K562 (cell line): Measurements from ENCODE around the gene PRAC1. TPM values are rescaled to one million over a fixed set of nuclear protein-coding genes. Genes with fewer than 3 reads are reported as not detected.

Source experiments
- ATAC-seq: fragments of 200-7000 bp; cut with Tn5 transposase; 3 replicates; pipeline ENCODE4 v1.9.1; 2020; ENCODE audit warnings: moderate library complexity
- BruUV-seq: library from RNA; stranded (reverse); fragments of 400-500 nt; replicated peaks from 2 replicates; lab custom pipeline; 2021; lab: Mats Ljungman, UMichigan
- CTCF ChIA-PET: fragments of 300-600 bp; formaldehyde crosslinking; extraction: SDS; loops from one replicate; lab custom pipeline; 2021; ENCODE audit warnings: low intra/inter-chr PET ratio; lab: Yijun Ruan, JAX
- POLR2A ChIA-PET: fragments of 300-600, 350-650 bp; sonication (Branson Sonifier 250); formaldehyde crosslinking; extraction: SDS; loops from one replicate; lab custom pipeline; 2021; ENCODE audit warnings: antibody characterized with exemption, inconsistent platforms; lab: Yijun Ruan, JAX
- DNase-seq, 4 experiments: peaks; one replicate each; pipeline versions ENCODE4 v3.0.0 to v3.0.0-alpha.2; 2011 to 2018; ENCODE audit warnings: low spot score in 3 of 4, mixed read lengths in 3 of 4; ENCODE audit errors: extremely low read depth in 1 of 4
- FAIRE-seq: peaks from 2 replicates; lab custom pipeline; 2011; peaks lifted over from hg19 to GRCh38; lab: Jason Lieb, UNC
- H2AFZ ChIP-seq: 2 replicates; pipeline ENCODE4 v1.6.0; 2011; ENCODE audit warnings: low read depth, low read length, control low read depth, inconsistent platforms
- H3K27ac ChIP-seq: fragments of 200-600 bp; 3 replicates; pipeline ENCODE4 v1.8.0; 2011; ENCODE audit warnings: low read depth, mild to moderate bottlenecking, control low read depth, inconsistent platforms, low read length, moderate library complexity, mixed read lengths; ENCODE audit errors: extremely low read depth
- H3K27me3 ChIP-seq, 2 experiments: fragments of 300-600 bp in 1 of 2; 2 replicates in 1 of 2; 3 replicates in 1 of 2; pipeline versions ENCODE4 v1.6.0 to v1.8.0; 2011; ENCODE audit warnings: inconsistent platforms in 2 of 2, low read length in 2 of 2, mild to moderate bottlenecking in 1 of 2, mixed read lengths in 1 of 2, moderate library complexity in 1 of 2; ENCODE audit not compliant: control insufficient read depth in 2 of 2, insufficient read depth in 2 of 2
- H3K36me3 ChIP-seq: fragments of 300-600 bp; 3 replicates; pipeline ENCODE4 v1.8.0; 2011; ENCODE audit warnings: mild to moderate bottlenecking, low read length, inconsistent platforms; ENCODE audit not compliant: control insufficient read depth, insufficient read depth
- H3K4me1 ChIP-seq, 2 experiments: fragments of 200-600 bp in 1 of 2; replicated peaks in 1 of 2; 2 replicates in 1 of 2; 3 replicates in 1 of 2; pipeline versions ENCODE4 v1.5.1 to v1.8.0; 2011; ENCODE audit warnings: inconsistent platforms in 2 of 2, low read length in 2 of 2, mild to moderate bottlenecking in 1 of 2, mixed read lengths in 1 of 2, moderate library complexity in 1 of 2; ENCODE audit not compliant: control insufficient read depth in 2 of 2, insufficient read depth in 2 of 2
- H3K4me2 ChIP-seq: 2 replicates; pipeline ENCODE4 v1.6.1; 2011; ENCODE audit warnings: low read length, control low read depth, inconsistent platforms, mixed read lengths; ENCODE audit not compliant: insufficient read depth
- H3K4me3 ChIP-seq: fragments of 200-600 bp; sonication (generic), shearing (Covaris generic); 2 replicates; pipeline ENCODE4 v1.5.1; 2016; ENCODE audit warnings: control low read depth, inconsistent platforms
- H3K79me2 ChIP-seq: fragments of 200-600 bp; 3 replicates; pipeline ENCODE4 v1.8.0; 2011; ENCODE audit warnings: low read length, inconsistent platforms; ENCODE audit not compliant: control insufficient read depth, insufficient read depth
- H3K9ac ChIP-seq, 2 experiments: 2 replicates each; pipeline versions ENCODE4 v1.6.0 to v1.6.1; 2011; ENCODE audit warnings: low read depth in 2 of 2, low read length in 2 of 2, control low read depth in 1 of 2, inconsistent platforms in 1 of 2, mild to moderate bottlenecking in 1 of 2, mixed read lengths in 1 of 2; ENCODE audit not compliant: insufficient read depth in 1 of 2
- H3K9me1 ChIP-seq: one replicate; pipeline ENCODE4 v1.6.0; 2011; ENCODE audit warnings: inconsistent platforms, mild to moderate bottlenecking, low read length, moderate library complexity; ENCODE audit not compliant: control insufficient read depth, insufficient read depth
- H3K9me3 ChIP-seq: replicated peaks from 2 replicates; pipeline ENCODE4 v1.5.1; 2011; ENCODE audit warnings: low read depth, low read length, inconsistent platforms; ENCODE audit not compliant: control insufficient read depth, insufficient read depth
- H4K20me1 ChIP-seq: replicated peaks from 2 replicates; pipeline ENCODE4 v1.6.1; 2011; ENCODE audit warnings: low read length, inconsistent platforms, mixed read lengths; ENCODE audit not compliant: control insufficient read depth, insufficient read depth
- CBX1 ChIP-seq: sonication (generic); IDR thresholded peaks from 2 replicates; pipeline ENCODE4 v1.6.1; 2016; ENCODE audit warnings: antibody characterized with exemption, low read depth, mild to moderate bottlenecking
- CHD4 ChIP-seq: fragments of 200-600 bp; sonication (generic); IDR thresholded peaks from 3 replicates; pipeline ENCODE4 v1.6.1; 2012; ENCODE audit warnings: low read depth, mild to moderate bottlenecking, mixed read lengths, low read length, inconsistent platforms; ENCODE audit not compliant: insufficient read depth, insufficient replicate concordance, poor library complexity, severe bottlenecking
- RNF2 ChIP-seq: sonication (generic); IDR thresholded peaks from 2 replicates; pipeline ENCODE4 v1.6.1; 2016
- TSC22D4 ChIP-seq: fragments of 450-650 bp; IDR thresholded peaks from 2 replicates; pipeline ENCODE4 v1.6.1; 2016; ENCODE audit warnings: missing genetic modification characterization, missing biosample characterization, control low read depth
- WHSC1 ChIP-seq: IDR thresholded peaks from one replicate; pipeline ENCODE4 v1.6.1; 2012; ENCODE audit warnings: low read length, control low read depth, inconsistent platforms
- WGBS: fragments of 100-300 bp; shearing (Covaris generic); methylation state at CpG from one replicate; pipeline ENCODE4 v1.1.6; 2016; ENCODE audit warnings: low coverage, mixed read lengths; ENCODE audit not compliant: insufficient coverage; ENCODE audit errors: missing lambda C conversion rate; 5-methylcytosine and 5-hydroxymethylcytosine counted together
- in situ Hi-C: fragments of 300-500 bp; cut with MboI; formaldehyde crosslinking; loops from 4 replicates; pipeline ENCODE4 v1.15.0; 2018; ENCODE audit warnings: inconsistent platforms, mixed read lengths
- intact Hi-C: fragments of 100-400 bp; cut with micrococcal nuclease; formaldehyde crosslinking; loops from 2 replicates; pipeline ENCODE4 v1.14.2; 2022
- polyA plus RNA-seq, 8 experiments: library from polyadenylated mRNA; depleted of rRNA in 4 of 8; stranded (reverse) in 5 of 8; unstranded in 3 of 8; fragments of >200 nt; fragmentation: Nextera tagmentation in 2 of 8; fragmentation: Illumina TruSeq in 1 of 8; extraction: Ambion mirVana in 2 of 8; extraction: Trizol in 1 of 8; gene quantifications; 2 replicates each; pipeline versions ENCODE4 v1.2.1 to v1.2.3, GENCODE V29; 2011 to 2014; ENCODE audit warnings: inconsistent platforms in 1 of 8, missing spikeins in 1 of 8
- total RNA-seq, 7 experiments: library from RNA; depleted of rRNA in 6 of 7; stranded (reverse); fragments of >200 nt in 6 of 7; fragmentation: Illumina TruSeq in 2 of 7; extraction: Trizol in 2 of 7; gene quantifications; 2 replicates each; pipeline versions ENCODE4 v1.2.1 to v1.2.3, GENCODE V29; 2011 to 2021; ENCODE audit warnings: low replicate concordance in 1 of 7
- TF ChIP-seq, protein P1 (sequence below), 2 experiments: fragments of 450-650 bp; IDR thresholded peaks; 2 replicates each; pipeline ENCODE4 v1.6.1; 2018; ENCODE audit warnings: mild to moderate bottlenecking in 2 of 2, low read depth in 1 of 2; ENCODE audit not compliant: partially characterized antibody in 2 of 2
- TF ChIP-seq, protein P2 (sequence below): sonication (generic); formaldehyde crosslinking; IDR thresholded peaks from 2 replicates; pipeline ENCODE4 v1.8.1; 2023; ENCODE audit warnings: mild to moderate bottlenecking, missing genetic modification reagents
- TF ChIP-seq, protein P3 (sequence below), 2 experiments: IDR thresholded peaks in 1 of 2; conservative IDR thresholded peaks in 1 of 2; 2 replicates each; pipeline ENCODE4 v1.6.1; 2016; ENCODE audit warnings: low read depth in 2 of 2, mild to moderate bottlenecking in 1 of 2, missing compliant biosample characterization in 1 of 2, missing genetic modification characterization in 1 of 2, moderate library complexity in 1 of 2
- TF ChIP-seq, protein P4 (sequence below): fragments of 450-650 bp; IDR thresholded peaks from 2 replicates; pipeline ENCODE4 v1.6.1; 2014; ENCODE audit warnings: low read depth, mild to moderate bottlenecking, moderate library complexity, borderline replicate concordance

Gene PRAC1
- total and polyA plus RNA-seq, 9 of the 15 experiments (the other 6 are each of a cell fraction or from before 2014, with no cell fraction given) = not detected

DNA sequence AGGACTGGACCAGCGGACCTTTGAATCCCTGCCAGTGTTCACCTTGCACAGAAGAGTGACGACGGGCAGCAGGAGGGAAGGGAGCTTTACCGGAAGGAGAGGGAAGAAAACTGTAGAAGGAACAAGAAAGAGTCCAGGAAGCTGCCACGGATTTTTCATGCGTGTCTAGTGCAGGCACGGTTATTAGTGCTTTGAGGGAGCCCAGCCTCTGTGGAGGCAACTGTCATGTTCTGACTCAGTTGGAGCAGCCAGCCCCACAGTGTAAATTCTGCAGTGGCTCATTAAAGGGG, 12.7 kb upstream of the PRAC1 start (continued):
- TF ChIP-seq, protein P1, sequence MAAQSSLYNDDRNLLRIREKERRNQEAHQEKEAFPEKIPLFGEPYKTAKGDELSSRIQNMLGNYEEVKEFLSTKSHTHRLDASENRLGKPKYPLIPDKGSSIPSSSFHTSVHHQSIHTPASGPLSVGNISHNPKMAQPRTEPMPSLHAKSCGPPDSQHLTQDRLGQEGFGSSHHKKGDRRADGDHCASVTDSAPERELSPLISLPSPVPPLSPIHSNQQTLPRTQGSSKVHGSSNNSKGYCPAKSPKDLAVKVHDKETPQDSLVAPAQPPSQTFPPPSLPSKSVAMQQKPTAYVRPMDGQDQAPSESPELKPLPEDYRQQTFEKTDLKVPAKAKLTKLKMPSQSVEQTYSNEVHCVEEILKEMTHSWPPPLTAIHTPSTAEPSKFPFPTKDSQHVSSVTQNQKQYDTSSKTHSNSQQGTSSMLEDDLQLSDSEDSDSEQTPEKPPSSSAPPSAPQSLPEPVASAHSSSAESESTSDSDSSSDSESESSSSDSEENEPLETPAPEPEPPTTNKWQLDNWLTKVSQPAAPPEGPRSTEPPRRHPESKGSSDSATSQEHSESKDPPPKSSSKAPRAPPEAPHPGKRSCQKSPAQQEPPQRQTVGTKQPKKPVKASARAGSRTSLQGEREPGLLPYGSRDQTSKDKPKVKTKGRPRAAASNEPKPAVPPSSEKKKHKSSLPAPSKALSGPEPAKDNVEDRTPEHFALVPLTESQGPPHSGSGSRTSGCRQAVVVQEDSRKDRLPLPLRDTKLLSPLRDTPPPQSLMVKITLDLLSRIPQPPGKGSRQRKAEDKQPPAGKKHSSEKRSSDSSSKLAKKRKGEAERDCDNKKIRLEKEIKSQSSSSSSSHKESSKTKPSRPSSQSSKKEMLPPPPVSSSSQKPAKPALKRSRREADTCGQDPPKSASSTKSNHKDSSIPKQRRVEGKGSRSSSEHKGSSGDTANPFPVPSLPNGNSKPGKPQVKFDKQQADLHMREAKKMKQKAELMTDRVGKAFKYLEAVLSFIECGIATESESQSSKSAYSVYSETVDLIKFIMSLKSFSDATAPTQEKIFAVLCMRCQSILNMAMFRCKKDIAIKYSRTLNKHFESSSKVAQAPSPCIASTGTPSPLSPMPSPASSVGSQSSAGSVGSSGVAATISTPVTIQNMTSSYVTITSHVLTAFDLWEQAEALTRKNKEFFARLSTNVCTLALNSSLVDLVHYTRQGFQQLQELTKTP (IDR thresholded peaks at IDR 0.05; ENCODE audit: low read depth in 1 of 2, partially characterized antibody in 2 of 2) = no peak

DNA sequence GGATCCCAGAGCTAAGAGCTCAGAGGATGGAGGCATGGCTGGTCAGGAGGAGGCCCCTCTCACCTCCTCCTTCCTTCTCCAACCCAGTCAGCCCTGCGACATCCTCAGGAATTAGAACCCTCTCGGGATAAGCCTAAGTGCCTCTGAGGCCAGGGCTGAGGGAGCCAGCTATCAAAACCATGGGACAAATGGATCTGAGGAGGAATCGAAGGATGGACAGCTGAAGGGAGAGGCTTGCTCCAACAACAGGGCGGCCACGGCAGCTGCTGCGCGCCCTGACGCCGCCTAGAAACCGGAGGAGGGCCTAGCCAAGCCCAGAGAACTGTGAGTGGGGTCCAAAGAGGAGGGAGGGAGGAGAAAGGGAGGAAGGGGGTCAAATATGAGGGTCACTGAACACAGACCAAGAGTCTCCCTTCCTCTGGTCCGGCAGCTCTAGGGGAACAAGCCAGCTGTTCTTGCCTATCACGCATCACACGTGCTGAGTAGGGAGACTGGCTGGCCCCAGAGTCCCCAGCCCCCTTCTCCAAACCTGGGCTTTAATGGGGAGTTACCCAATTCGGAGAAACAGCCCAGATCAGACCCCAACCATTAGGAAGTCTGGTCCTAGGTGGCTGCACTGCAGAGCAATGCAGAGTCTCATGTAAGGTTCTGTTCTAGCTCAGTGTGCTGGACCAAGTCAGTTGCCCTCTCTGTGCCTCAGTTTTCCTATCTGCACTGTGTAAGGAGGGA, 12.2 kb upstream of the PRAC1 start:
- intact Hi-C loops (no loop called here), in situ Hi-C loops (no loop called here)
- no peaks in the 10 kb centered on the region for H3K9me3 ChIP-seq
- CTCF ChIA-PET = no interaction called here
- FAIRE-seq = no peak
- H3K27me3 ChIP-seq = peaks cover 59 to 78% of the 10 kb centered on the region in 2 experiments
- H2AFZ ChIP-seq = no peak overlapping the region
- DNase-seq = no peak
- H3K4me2 ChIP-seq = no peak overlapping the region
- H3K79me2 ChIP-seq = no peaks in the 10 kb centered on the region
- BruUV-seq = no TSS peak
- no peaks in the 10 kb centered on the region for H3K9me1 ChIP-seq
- no peak overlapping the region for H3K9ac ChIP-seq
- no peak overlapping the region for H3K4me3 ChIP-seq
- peaks cover 0 to 14% of the 10 kb centered on the region in 2 experiments; a peak in 3 of 5 replicates for H3K4me1 ChIP-seq
- WGBS = 3% methylated on average over 12 of the region's 14 CpGs
- no peak for ATAC-seq
- no peaks in the 10 kb centered on the region for H3K36me3 ChIP-seq
- POLR2A ChIA-PET = interaction anchor here (0.5 to 1.2 kb wide), 5 partner anchors 10 to 523 kb away, joined by 3 read pairs; no protein-coding TSS in a partner anchor
- H3K27ac ChIP-seq = no peak overlapping the region
- H4K20me1 ChIP-seq = no peaks in the 10 kb centered on the region; the same call in none of the 2 replicates
- TF ChIP-seq, protein P2, sequence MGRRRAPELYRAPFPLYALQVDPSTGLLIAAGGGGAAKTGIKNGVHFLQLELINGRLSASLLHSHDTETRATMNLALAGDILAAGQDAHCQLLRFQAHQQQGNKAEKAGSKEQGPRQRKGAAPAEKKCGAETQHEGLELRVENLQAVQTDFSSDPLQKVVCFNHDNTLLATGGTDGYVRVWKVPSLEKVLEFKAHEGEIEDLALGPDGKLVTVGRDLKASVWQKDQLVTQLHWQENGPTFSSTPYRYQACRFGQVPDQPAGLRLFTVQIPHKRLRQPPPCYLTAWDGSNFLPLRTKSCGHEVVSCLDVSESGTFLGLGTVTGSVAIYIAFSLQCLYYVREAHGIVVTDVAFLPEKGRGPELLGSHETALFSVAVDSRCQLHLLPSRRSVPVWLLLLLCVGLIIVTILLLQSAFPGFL = no peak
- TF ChIP-seq WHSC1 (no peak), TSC22D4 (tag) (no peak), CBX1 (no peak), RNF2 (no peak), CHD4 (no peak)
- TF ChIP-seq, protein P3, sequence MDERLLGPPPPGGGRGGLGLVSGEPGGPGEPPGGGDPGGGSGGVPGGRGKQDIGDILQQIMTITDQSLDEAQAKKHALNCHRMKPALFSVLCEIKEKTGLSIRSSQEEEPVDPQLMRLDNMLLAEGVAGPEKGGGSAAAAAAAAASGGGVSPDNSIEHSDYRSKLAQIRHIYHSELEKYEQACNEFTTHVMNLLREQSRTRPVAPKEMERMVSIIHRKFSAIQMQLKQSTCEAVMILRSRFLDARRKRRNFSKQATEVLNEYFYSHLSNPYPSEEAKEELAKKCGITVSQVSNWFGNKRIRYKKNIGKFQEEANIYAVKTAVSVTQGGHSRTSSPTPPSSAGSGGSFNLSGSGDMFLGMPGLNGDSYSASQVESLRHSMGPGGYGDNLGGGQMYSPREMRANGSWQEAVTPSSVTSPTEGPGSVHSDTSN (CRISPR knock-in tag; IDR thresholded peaks at IDR 0.05; ENCODE audit: low read depth) = no peak
- TF ChIP-seq, protein P3 (tag; conservative IDR thresholded peaks at IDR 0.05; ENCODE audit: low read depth) = no peak
- TF ChIP-seq, protein P4, sequence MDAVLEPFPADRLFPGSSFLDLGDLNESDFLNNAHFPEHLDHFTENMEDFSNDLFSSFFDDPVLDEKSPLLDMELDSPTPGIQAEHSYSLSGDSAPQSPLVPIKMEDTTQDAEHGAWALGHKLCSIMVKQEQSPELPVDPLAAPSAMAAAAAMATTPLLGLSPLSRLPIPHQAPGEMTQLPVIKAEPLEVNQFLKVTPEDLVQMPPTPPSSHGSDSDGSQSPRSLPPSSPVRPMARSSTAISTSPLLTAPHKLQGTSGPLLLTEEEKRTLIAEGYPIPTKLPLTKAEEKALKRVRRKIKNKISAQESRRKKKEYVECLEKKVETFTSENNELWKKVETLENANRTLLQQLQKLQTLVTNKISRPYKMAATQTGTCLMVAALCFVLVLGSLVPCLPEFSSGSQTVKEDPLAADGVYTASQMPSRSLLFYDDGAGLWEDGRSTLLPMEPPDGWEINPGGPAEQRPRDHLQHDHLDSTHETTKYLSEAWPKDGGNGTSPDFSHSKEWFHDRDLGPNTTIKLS = no peak
